Measurements from ENCODE around the gene MALSU1.

- TF ChIP-seq, protein P1, sequence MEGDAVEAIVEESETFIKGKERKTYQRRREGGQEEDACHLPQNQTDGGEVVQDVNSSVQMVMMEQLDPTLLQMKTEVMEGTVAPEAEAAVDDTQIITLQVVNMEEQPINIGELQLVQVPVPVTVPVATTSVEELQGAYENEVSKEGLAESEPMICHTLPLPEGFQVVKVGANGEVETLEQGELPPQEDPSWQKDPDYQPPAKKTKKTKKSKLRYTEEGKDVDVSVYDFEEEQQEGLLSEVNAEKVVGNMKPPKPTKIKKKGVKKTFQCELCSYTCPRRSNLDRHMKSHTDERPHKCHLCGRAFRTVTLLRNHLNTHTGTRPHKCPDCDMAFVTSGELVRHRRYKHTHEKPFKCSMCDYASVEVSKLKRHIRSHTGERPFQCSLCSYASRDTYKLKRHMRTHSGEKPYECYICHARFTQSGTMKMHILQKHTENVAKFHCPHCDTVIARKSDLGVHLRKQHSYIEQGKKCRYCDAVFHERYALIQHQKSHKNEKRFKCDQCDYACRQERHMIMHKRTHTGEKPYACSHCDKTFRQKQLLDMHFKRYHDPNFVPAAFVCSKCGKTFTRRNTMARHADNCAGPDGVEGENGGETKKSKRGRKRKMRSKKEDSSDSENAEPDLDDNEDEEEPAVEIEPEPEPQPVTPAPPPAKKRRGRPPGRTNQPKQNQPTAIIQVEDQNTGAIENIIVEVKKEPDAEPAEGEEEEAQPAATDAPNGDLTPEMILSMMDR (IDR thresholded peaks at IDR 0.05; ENCODE audit: low read depth, low read length) = no peak
- no peak for TF ChIP-seq EZH2phosphoT487 (IDR thresholded peaks at IDR 0.05; ENCODE audit: low read depth)
Observed at GRCh38 chr7:23349484-23350157, 50.5 kb downstream of the MALSU1 start.

All from OCI-LY3 (cell line).